ENCODE measurements around the gene OLFM1.
"Not testable (repeated sequence)": the region's sequence is repeated elsewhere in the genome, so short reads cannot be mapped to it uniquely, and the experiment has no call there.

Gene OLFM1

GRCh38 chr9:135056541-135056940 lies 30.9 kb upstream of the OLFM1 start:
- H3K9me3 ChIP-seq (ENCODE audit: control insufficient read depth, low read length) = no peaks in the 10 kb centered on the region
- 80% methylated on average over 1 of the region's 3 CpGs; no CpG with 5 or more reads in 1 of the 2 experiments for WGBS, 2 experiments
- no peak overlapping the region for H3K27ac ChIP-seq (ENCODE audit: insufficient read depth, low read depth, low read length, poor library complexity, severe bottlenecking)
- no peaks in the 10 kb centered on the region for H3K36me3 ChIP-seq (ENCODE audit: control insufficient read depth, insufficient read depth, low read length)
- H3K27me3 ChIP-seq (ENCODE audit: control insufficient read depth, insufficient read depth, low read length, poor library complexity, severe bottlenecking) = peaks cover 4% of the 10 kb centered on the region
- H3K4me3 ChIP-seq (ENCODE audit: insufficient read depth, low read depth, low read length) = no peak overlapping the region
- no peaks in the 10 kb centered on the region for H3K4me1 ChIP-seq (ENCODE audit: control insufficient read depth, insufficient read depth, low read length)

GRCh38 chr9:135060461-135061116 lies 26.9 kb upstream of the OLFM1 start:
- Histone ChIP-seq H3K27me3 (ENCODE audit: control insufficient read depth, insufficient read depth, low read length, poor library complexity, severe bottlenecking) (peaks cover 4% of the 10 kb centered on the region), H3K36me3 (ENCODE audit: control insufficient read depth, insufficient read depth, low read length) (no peaks in the 10 kb centered on the region), H3K9me3 (ENCODE audit: control insufficient read depth, low read length) (no peaks in the 10 kb centered on the region), H3K4me3 (ENCODE audit: insufficient read depth, low read depth, low read length) (no peak overlapping the region), H3K4me1 (ENCODE audit: control insufficient read depth, insufficient read depth, low read length) (no peaks in the 10 kb centered on the region), H3K27ac (ENCODE audit: insufficient read depth, low read depth, low read length, poor library complexity, severe bottlenecking) (no peak overlapping the region)
- WGBS, 2 experiments = 78 to 92% methylated on average over 4 to 5 of the region's 5 CpGs

GRCh38 chr9:135061441-135061840 lies 26.0 kb upstream of the OLFM1 start:
- Histone ChIP-seq H3K27ac (ENCODE audit: insufficient read depth, low read depth, low read length, poor library complexity, severe bottlenecking) (no peak overlapping the region), H3K36me3 (ENCODE audit: control insufficient read depth, insufficient read depth, low read length) (no peaks in the 10 kb centered on the region), H3K4me3 (ENCODE audit: insufficient read depth, low read depth, low read length) (no peak overlapping the region), H3K4me1 (ENCODE audit: control insufficient read depth, insufficient read depth, low read length) (no peaks in the 10 kb centered on the region), H3K27me3 (ENCODE audit: control insufficient read depth, insufficient read depth, low read length, poor library complexity, severe bottlenecking) (peaks cover 4% of the 10 kb centered on the region), H3K9me3 (ENCODE audit: control insufficient read depth, low read length) (no peaks in the 10 kb centered on the region)
- 87% methylated on average over 12 of the region's 12 CpGs for WGBS, 2 experiments

GRCh38 chr9:135062254-135062653 lies 25.2 kb upstream of the OLFM1 start:
- Histone ChIP-seq H3K4me3 (ENCODE audit: insufficient read depth, low read depth, low read length) (no peak overlapping the region), H3K9me3 (ENCODE audit: control insufficient read depth, low read length) (no peaks in the 10 kb centered on the region), H3K27me3 (ENCODE audit: control insufficient read depth, insufficient read depth, low read length, poor library complexity, severe bottlenecking) (peaks cover 4% of the 10 kb centered on the region), H3K36me3 (ENCODE audit: control insufficient read depth, insufficient read depth, low read length) (no peaks in the 10 kb centered on the region), H3K4me1 (ENCODE audit: control insufficient read depth, insufficient read depth, low read length) (no peaks in the 10 kb centered on the region), H3K27ac (ENCODE audit: insufficient read depth, low read depth, low read length, poor library complexity, severe bottlenecking) (no peak overlapping the region)
- WGBS, 2 experiments = 93 to 95% methylated on average over 5 of the region's 5 CpGs

GRCh38 chr9:135063466-135063865 lies 24.0 kb upstream of the OLFM1 start:
- not testable (repeated sequence) for H3K9me3 ChIP-seq (ENCODE audit: control insufficient read depth, low read length); H3K36me3 ChIP-seq (ENCODE audit: control insufficient read depth, insufficient read depth, low read length); H3K4me3 ChIP-seq (ENCODE audit: insufficient read depth, low read depth, low read length); H3K27ac ChIP-seq (ENCODE audit: insufficient read depth, low read depth, low read length, poor library complexity, severe bottlenecking); H3K4me1 ChIP-seq (ENCODE audit: control insufficient read depth, insufficient read depth, low read length); H3K27me3 ChIP-seq (ENCODE audit: control insufficient read depth, insufficient read depth, low read length, poor library complexity, severe bottlenecking)
- WGBS, 2 experiments = 76 to 85% methylated on average over 4 of the region's 4 CpGs

GRCh38 chr9:135063888-135064287 lies 23.6 kb upstream of the OLFM1 start:
- H3K9me3 ChIP-seq (ENCODE audit: control insufficient read depth, low read length); H3K27ac ChIP-seq (ENCODE audit: insufficient read depth, low read depth, low read length, poor library complexity, severe bottlenecking); H3K27me3 ChIP-seq (ENCODE audit: control insufficient read depth, insufficient read depth, low read length, poor library complexity, severe bottlenecking); H3K4me3 ChIP-seq (ENCODE audit: insufficient read depth, low read depth, low read length); H3K4me1 ChIP-seq (ENCODE audit: control insufficient read depth, insufficient read depth, low read length); H3K36me3 ChIP-seq (ENCODE audit: control insufficient read depth, insufficient read depth, low read length): not testable (repeated sequence)
- 83 to 84% methylated on average over 4 of the region's 4 CpGs for WGBS, 2 experiments

- 88 to 89% methylated on average over 4 of the region's 4 CpGs for WGBS, 2 experiments
Measured at GRCh38 chr9:135065151-135065550, 22.3 kb upstream of the OLFM1 start.

GRCh38 chr9:135065804-135066203 lies 21.7 kb upstream of the OLFM1 start:
- Histone ChIP-seq H3K27ac (ENCODE audit: insufficient read depth, low read depth, low read length, poor library complexity, severe bottlenecking) (no peak overlapping the region), H3K36me3 (ENCODE audit: control insufficient read depth, insufficient read depth, low read length) (no peaks in the 10 kb centered on the region), H3K27me3 (ENCODE audit: control insufficient read depth, insufficient read depth, low read length, poor library complexity, severe bottlenecking) (no peaks in the 10 kb centered on the region), H3K4me1 (ENCODE audit: control insufficient read depth, insufficient read depth, low read length) (peaks cover 21% of the 10 kb centered on the region), H3K9me3 (ENCODE audit: control insufficient read depth, low read length) (no peaks in the 10 kb centered on the region), H3K4me3 (ENCODE audit: insufficient read depth, low read depth, low read length) (no peak overlapping the region)
- 89 to 90% methylated on average over 4 of the region's 4 CpGs for WGBS, 2 experiments

More at GRCh38 chr9:135065151-135065550, 22.3 kb upstream of the OLFM1 start:
- Histone ChIP-seq H3K36me3 (ENCODE audit: control insufficient read depth, insufficient read depth, low read length) (no peaks in the 10 kb centered on the region), H3K9me3 (ENCODE audit: control insufficient read depth, low read length) (no peaks in the 10 kb centered on the region), H3K27ac (ENCODE audit: insufficient read depth, low read depth, low read length, poor library complexity, severe bottlenecking) (no peak overlapping the region), H3K27me3 (ENCODE audit: control insufficient read depth, insufficient read depth, low read length, poor library complexity, severe bottlenecking) (no peaks in the 10 kb centered on the region), H3K4me3 (ENCODE audit: insufficient read depth, low read depth, low read length) (no peak overlapping the region), H3K4me1 (ENCODE audit: control insufficient read depth, insufficient read depth, low read length) (peaks cover 14% of the 10 kb centered on the region)

GRCh38 chr9:135066291-135066690 lies 21.2 kb upstream of the OLFM1 start:
- H3K9me3 ChIP-seq (ENCODE audit: control insufficient read depth, low read length) = no peaks in the 10 kb centered on the region
- H3K4me1 ChIP-seq (ENCODE audit: control insufficient read depth, insufficient read depth, low read length) = peaks cover 24% of the 10 kb centered on the region
- no peak overlapping the region for H3K4me3 ChIP-seq (ENCODE audit: insufficient read depth, low read depth, low read length)
- H3K36me3 ChIP-seq (ENCODE audit: control insufficient read depth, insufficient read depth, low read length) = no peaks in the 10 kb centered on the region
- no peaks in the 10 kb centered on the region for H3K27me3 ChIP-seq (ENCODE audit: control insufficient read depth, insufficient read depth, low read length, poor library complexity, severe bottlenecking)
- no peak overlapping the region for H3K27ac ChIP-seq (ENCODE audit: insufficient read depth, low read depth, low read length, poor library complexity, severe bottlenecking)
- 83 to 93% methylated on average over 4 to 6 of the region's 7 CpGs for WGBS, 2 experiments

- 94 to 95% methylated on average over 20 of the region's 20 CpGs for WGBS, 2 experiments
- Histone ChIP-seq H3K27me3 (ENCODE audit: control insufficient read depth, insufficient read depth, low read length, poor library complexity, severe bottlenecking) (no peaks in the 10 kb centered on the region), H3K4me3 (ENCODE audit: insufficient read depth, low read depth, low read length) (no peak overlapping the region), H3K27ac (ENCODE audit: insufficient read depth, low read depth, low read length, poor library complexity, severe bottlenecking) (no peak overlapping the region), H3K36me3 (ENCODE audit: control insufficient read depth, insufficient read depth, low read length) (no peaks in the 10 kb centered on the region), H3K4me1 (ENCODE audit: control insufficient read depth, insufficient read depth, low read length) (peaks cover 24% of the 10 kb centered on the region), H3K9me3 (ENCODE audit: control insufficient read depth, low read length) (no peaks in the 10 kb centered on the region)
Measured at GRCh38 chr9:135067096-135067710, 20.3 kb upstream of the OLFM1 start.

Data from ectodermal cell (in vitro differentiated cells).